ENCODE data around the gene DRD2. TPM values are rescaled to one million over a fixed set of nuclear protein-coding genes. Genes with fewer than 3 reads are reported as not detected.
A peak's percentile ranks its signal among the peaks of the same experiment; 100 is the strongest.
"Not testable (repeated sequence)": the region's sequence is repeated elsewhere in the genome, so short reads cannot be mapped to it uniquely, and the experiment has no call there.

Gene DRD2
- 1 to 10 TPM in 1 of 2 donors, under 1 TPM in 1; 0.69 to 1.7 TPM for total RNA-seq
- 10 to 100 TPM; 10.7 to 12.0 TPM for polyA plus RNA-seq (ENCODE audit: insufficient read length in 2 of 2)
- long read RNA-seq, donor 1, partial matches to known transcripts: 0 of 2 reads
- long read RNA-seq, donor 1, other reads (novel, unspliced or antisense): 0 of 2 reads
- long read RNA-seq, donor 2, partial matches to known transcripts: 0 of 2 reads
- long read RNA-seq, donor 2, other reads (novel, unspliced or antisense): 0 of 2 reads
- long read RNA-seq, donor 3: 0 reads
- long read RNA-seq, donor 4: 0 reads

GRCh38 chr11:113475160-113475761, at the start of gene DRD2:
TSS of gene DRD2 (minus strand) at chr11:113475398. CDS start at chr11:113424651, 50,747 bp downstream.
- Histone ChIP-seq H3K9me3 (ENCODE audit: control insufficient read depth, insufficient read depth, low read length) (no peaks in the 10 kb centered on the region), H3K36me3 (ENCODE audit: control insufficient read depth, insufficient read depth, low read length) (no peaks in the 10 kb centered on the region), H3K27me3 (ENCODE audit: control insufficient read depth, insufficient read depth, low read length) (peaks cover 64% of the 10 kb centered on the region), H3K27ac (ENCODE audit: low read depth, low read length) (no peak within 1 kb of the TSS), H3K4me1 (ENCODE audit: control insufficient read depth, insufficient read depth, low read length) (peaks cover 25% of the 10 kb centered on the region), H3K4me3 (ENCODE audit: low read depth, low read length) (peak within 1 kb of the TSS; percentile 16)
- WGBS (ENCODE audit: insufficient coverage): under 1% methylated on average over 55 of the region's 65 CpGs
- peak in 2 of 6 donors; percentile 20 to 50 for DNase-seq (ENCODE audit: low read depth in 4 of 6, low spot score in 6 of 6)

GRCh38 chr11:113523906-113524305, 48.7 kb upstream of the DRD2 start:
- H3K27ac ChIP-seq (ENCODE audit: low read depth, low read length); H3K36me3 ChIP-seq (ENCODE audit: control insufficient read depth, insufficient read depth, low read length); DNase-seq (ENCODE audit: low read depth in 4 of 6, low spot score in 6 of 6); H3K4me1 ChIP-seq (ENCODE audit: control insufficient read depth, insufficient read depth, low read length); H3K4me3 ChIP-seq (ENCODE audit: low read depth, low read length); H3K9me3 ChIP-seq (ENCODE audit: control insufficient read depth, insufficient read depth, low read length); H3K27me3 ChIP-seq (ENCODE audit: control insufficient read depth, insufficient read depth, low read length): not testable (repeated sequence)
- WGBS (ENCODE audit: insufficient coverage): 95% methylated on average over 24 of the region's 24 CpGs

- peak in 1 of 6 donors; percentile 16 for DNase-seq (ENCODE audit: low read depth in 4 of 6, low spot score in 6 of 6)
- Histone ChIP-seq H3K27ac (ENCODE audit: low read depth, low read length) (no peak overlapping the region), H3K9me3 (ENCODE audit: control insufficient read depth, insufficient read depth, low read length) (no peaks in the 10 kb centered on the region), H3K36me3 (ENCODE audit: control insufficient read depth, insufficient read depth, low read length) (no peaks in the 10 kb centered on the region), H3K4me1 (ENCODE audit: control insufficient read depth, insufficient read depth, low read length) (no peaks in the 10 kb centered on the region), H3K27me3 (ENCODE audit: control insufficient read depth, insufficient read depth, low read length) (no peaks in the 10 kb centered on the region), H3K4me3 (ENCODE audit: low read depth, low read length) (no peak overlapping the region)
- WGBS (ENCODE audit: insufficient coverage): 55% methylated on average over 3 of the region's 3 CpGs
Measured at GRCh38 chr11:113521737-113522517, 46.7 kb upstream of the DRD2 start.

- no peak for DNase-seq (ENCODE audit: low read depth in 4 of 6, low spot score in 6 of 6)
- Histone ChIP-seq H3K27ac (ENCODE audit: low read depth, low read length) (no peak overlapping the region), H3K9me3 (ENCODE audit: control insufficient read depth, insufficient read depth, low read length) (no peaks in the 10 kb centered on the region), H3K4me3 (ENCODE audit: low read depth, low read length) (no peak overlapping the region), H3K36me3 (ENCODE audit: control insufficient read depth, insufficient read depth, low read length) (no peaks in the 10 kb centered on the region), H3K27me3 (ENCODE audit: control insufficient read depth, insufficient read depth, low read length) (no peaks in the 10 kb centered on the region), H3K4me1 (ENCODE audit: control insufficient read depth, insufficient read depth, low read length) (no peaks in the 10 kb centered on the region)
- 88% methylated on average over 2 of the region's 4 CpGs for WGBS (ENCODE audit: insufficient coverage)
Measured at GRCh38 chr11:113519989-113520613, 44.9 kb upstream of the DRD2 start.

GRCh38 chr11:113518716-113519495, 43.7 kb upstream of the DRD2 start:
- Histone ChIP-seq H3K27me3 (ENCODE audit: control insufficient read depth, insufficient read depth, low read length) (no peaks in the 10 kb centered on the region), H3K4me1 (ENCODE audit: control insufficient read depth, insufficient read depth, low read length) (no peaks in the 10 kb centered on the region), H3K9me3 (ENCODE audit: control insufficient read depth, insufficient read depth, low read length) (no peaks in the 10 kb centered on the region), H3K27ac (ENCODE audit: low read depth, low read length) (no peak overlapping the region), H3K36me3 (ENCODE audit: control insufficient read depth, insufficient read depth, low read length) (no peaks in the 10 kb centered on the region), H3K4me3 (ENCODE audit: low read depth, low read length) (no peak overlapping the region)
- DNase-seq (ENCODE audit: low read depth in 4 of 6, low spot score in 6 of 6): no peak
- WGBS (ENCODE audit: insufficient coverage): 76% methylated on average over 3 of the region's 5 CpGs

- H3K9me3 ChIP-seq (ENCODE audit: control insufficient read depth, insufficient read depth, low read length): no peaks in the 10 kb centered on the region
- H3K27me3 ChIP-seq (ENCODE audit: control insufficient read depth, insufficient read depth, low read length): no peaks in the 10 kb centered on the region
- no peak for DNase-seq (ENCODE audit: low read depth in 4 of 6, low spot score in 6 of 6)
- H3K4me1 ChIP-seq (ENCODE audit: control insufficient read depth, insufficient read depth, low read length): no peaks in the 10 kb centered on the region
- H3K27ac ChIP-seq (ENCODE audit: low read depth, low read length): no peak overlapping the region
- WGBS (ENCODE audit: insufficient coverage): 100% methylated on average over 3 of the region's 6 CpGs
- no peak overlapping the region for H3K4me3 ChIP-seq (ENCODE audit: low read depth, low read length)
- H3K36me3 ChIP-seq (ENCODE audit: control insufficient read depth, insufficient read depth, low read length): no peaks in the 10 kb centered on the region
Measured at GRCh38 chr11:113517361-113517760, 42.2 kb upstream of the DRD2 start.

GRCh38 chr11:113514856-113515255, 39.7 kb upstream of the DRD2 start:
- Histone ChIP-seq H3K36me3 (ENCODE audit: control insufficient read depth, insufficient read depth, low read length) (no peaks in the 10 kb centered on the region), H3K4me1 (ENCODE audit: control insufficient read depth, insufficient read depth, low read length) (no peaks in the 10 kb centered on the region), H3K27ac (ENCODE audit: low read depth, low read length) (no peak overlapping the region), H3K4me3 (ENCODE audit: low read depth, low read length) (no peak overlapping the region), H3K9me3 (ENCODE audit: control insufficient read depth, insufficient read depth, low read length) (no peaks in the 10 kb centered on the region), H3K27me3 (ENCODE audit: control insufficient read depth, insufficient read depth, low read length) (no peaks in the 10 kb centered on the region)
- DNase-seq (ENCODE audit: low read depth in 4 of 6, low spot score in 6 of 6): no peak
- 85% methylated on average over 2 of the region's 2 CpGs for WGBS (ENCODE audit: insufficient coverage)

- no peak overlapping the region for H3K27ac ChIP-seq (ENCODE audit: low read depth, low read length)
- H3K9me3 ChIP-seq (ENCODE audit: control insufficient read depth, insufficient read depth, low read length): no peaks in the 10 kb centered on the region
- no peaks in the 10 kb centered on the region for H3K27me3 ChIP-seq (ENCODE audit: control insufficient read depth, insufficient read depth, low read length)
- no peaks in the 10 kb centered on the region for H3K4me1 ChIP-seq (ENCODE audit: control insufficient read depth, insufficient read depth, low read length)
- no peak for DNase-seq (ENCODE audit: low read depth in 4 of 6, low spot score in 6 of 6)
- H3K4me3 ChIP-seq (ENCODE audit: low read depth, low read length): no peak overlapping the region
- no peaks in the 10 kb centered on the region for H3K36me3 ChIP-seq (ENCODE audit: control insufficient read depth, insufficient read depth, low read length)
Measured at GRCh38 chr11:113507341-113507740, 32.1 kb upstream of the DRD2 start.

GRCh38 chr11:113506893-113507292, 31.7 kb upstream of the DRD2 start:
- Histone ChIP-seq H3K9me3 (ENCODE audit: control insufficient read depth, insufficient read depth, low read length) (no peaks in the 10 kb centered on the region), H3K27me3 (ENCODE audit: control insufficient read depth, insufficient read depth, low read length) (no peaks in the 10 kb centered on the region), H3K4me3 (ENCODE audit: low read depth, low read length) (no peak overlapping the region), H3K36me3 (ENCODE audit: control insufficient read depth, insufficient read depth, low read length) (no peaks in the 10 kb centered on the region), H3K4me1 (ENCODE audit: control insufficient read depth, insufficient read depth, low read length) (no peaks in the 10 kb centered on the region), H3K27ac (ENCODE audit: low read depth, low read length) (no peak overlapping the region)
- WGBS (ENCODE audit: insufficient coverage): no CpG with 5 or more reads among the region's 1 CpG
- DNase-seq (ENCODE audit: low read depth in 4 of 6, low spot score in 6 of 6): no peak

All from spinal cord (tissue), 10 donors.